H1 (cell line): Measurements from ENCODE around the gene ATP5MC3. TPM values are rescaled to one million over a fixed set of nuclear protein-coding genes. Genes with fewer than 3 reads are reported as not detected.

Source experiments
- CTCF ChIA-PET: fragments of 300-600 bp; sonication (Branson Sonifier 250); formaldehyde crosslinking; loops from one replicate; lab custom pipeline; 2021; ENCODE audit not compliant: partially characterized antibody; lab: Charles Lee
- POLR2A ChIA-PET: fragments of 300-600 bp; sonication (Branson Sonifier 250); formaldehyde crosslinking; loops from one replicate; lab custom pipeline; 2021; ENCODE audit warnings: inconsistent platforms; ENCODE audit not compliant: partially characterized antibody; lab: Charles Lee
- DNase-seq, 2 experiments: peaks; one replicate each; pipeline versions ENCODE4 v3.0.0 to v3.0.0-alpha.2; 2010 to 2022; ENCODE audit warnings: low spot score in 2 of 2, low read depth in 1 of 2, mixed read lengths in 1 of 2
- FAIRE-seq: peaks from 2 replicates; lab custom pipeline; 2011; peaks lifted over from hg19 to GRCh38; lab: Jason Lieb, UNC
- H2AFZ ChIP-seq: 2 replicates; pipeline ENCODE4 v1.8.1; 2012; ENCODE audit warnings: low read length, inconsistent platforms
- H2AK5ac ChIP-seq: 2 replicates; pipeline ENCODE4 v1.6.1; 2013; ENCODE audit warnings: low read depth, low read length
- H2BK120ac ChIP-seq: replicated peaks from 2 replicates; pipeline ENCODE3; 2013; ENCODE audit warnings: low read depth, low read length, inconsistent platforms
- H2BK12ac ChIP-seq: 2 replicates; pipeline ENCODE4 v1.6.1; 2013; ENCODE audit warnings: low read depth, low read length
- H2BK15ac ChIP-seq: 2 replicates; pipeline ENCODE4 v1.6.1; 2013; ENCODE audit warnings: low read length
- H2BK20ac ChIP-seq: 2 replicates; pipeline ENCODE4 v1.6.1; 2013; ENCODE audit warnings: low read length
- H2BK5ac ChIP-seq: 2 replicates; pipeline ENCODE4 v1.6.1; 2013; ENCODE audit warnings: low read depth, low read length
- H3K14ac ChIP-seq: 2 replicates; pipeline ENCODE4 v1.6.1; 2013; ENCODE audit warnings: inconsistent platforms; ENCODE audit not compliant: insufficient read length
- H3K18ac ChIP-seq: 2 replicates; pipeline ENCODE4 v1.6.1; 2013; ENCODE audit warnings: low read length; ENCODE audit errors: extremely low read depth
- H3K23ac ChIP-seq: 2 replicates; pipeline ENCODE4 v1.6.1; 2013; ENCODE audit warnings: inconsistent platforms; ENCODE audit not compliant: insufficient read length
- H3K23me2 ChIP-seq: 2 replicates; pipeline ENCODE4 v1.6.1; 2013; ENCODE audit warnings: low read depth, low read length
- H3K27ac ChIP-seq: 2 replicates; pipeline ENCODE4 v1.6.1; 2011; ENCODE audit warnings: low read depth, low read length, inconsistent platforms
- H3K27me3 ChIP-seq, 4 experiments: replicated peaks in 1 of 4; 1 replicate in 1 of 4; 2 replicates in 3 of 4; pipeline versions ENCODE4 v1.6.1 to v1.8.1; 2011 to 2013; ENCODE audit warnings: low read length in 3 of 4, mild to moderate bottlenecking in 3 of 4, inconsistent platforms in 2 of 4, mixed read lengths in 2 of 4, moderate library complexity in 1 of 4; ENCODE audit not compliant: control insufficient read depth in 3 of 4, insufficient read depth in 3 of 4; ENCODE audit errors: extremely low read depth in 1 of 4
- H3K36me3 ChIP-seq, 4 experiments: 2 replicates each; pipeline versions ENCODE4 v1.6.1 to v1.8.1; 2011 to 2013; ENCODE audit warnings: mild to moderate bottlenecking in 4 of 4, low read length in 3 of 4, moderate library complexity in 2 of 4, control low read depth in 1 of 4, inconsistent platforms in 1 of 4; ENCODE audit not compliant: insufficient read depth in 4 of 4, control insufficient read depth in 2 of 4
- H3K4ac ChIP-seq: replicated peaks from 2 replicates; pipeline ENCODE3; 2013; ENCODE audit warnings: low read length, low read depth, mixed read lengths, inconsistent platforms; ENCODE audit not compliant: insufficient read length
- H3K4me1 ChIP-seq, 4 experiments: replicated peaks in 1 of 4; 1 replicate in 1 of 4; 2 replicates in 3 of 4; pipeline versions ENCODE4 v1.6.1 to v1.8.1; 2011 to 2013; ENCODE audit warnings: low read length in 3 of 4, inconsistent platforms in 2 of 4, mixed read lengths in 1 of 4; ENCODE audit not compliant: insufficient read depth in 4 of 4, control insufficient read depth in 3 of 4
- H3K4me2 ChIP-seq, 2 experiments: 2 replicates each; pipeline versions ENCODE4 v1.6.1 to v1.8.1; 2011 to 2013; ENCODE audit warnings: low read depth in 2 of 2, low read length in 2 of 2, control low read depth in 1 of 2, inconsistent platforms in 1 of 2, mild to moderate bottlenecking in 1 of 2; ENCODE audit not compliant: insufficient read depth in 1 of 2
- H3K4me3 ChIP-seq, 4 experiments: fragments of 200-600, 300-600 bp in 1 of 4; sonication (generic), shearing (Covaris generic), sonication (Bioruptor Twin) in 1 of 4; 2 replicates each; pipeline versions ENCODE4 v1.5.1 to v1.8.1; 2011 to 2016; ENCODE audit warnings: low read length in 4 of 4, low read depth in 3 of 4, control low read depth in 2 of 4, inconsistent platforms in 2 of 4, mild to moderate bottlenecking in 2 of 4, mixed read lengths in 1 of 4, moderate library complexity in 1 of 4; ENCODE audit not compliant: insufficient read depth in 2 of 4; ENCODE audit errors: extremely low read depth in 1 of 4
- H3K56ac ChIP-seq: replicated peaks from 2 replicates; pipeline ENCODE3; 2013; ENCODE audit warnings: low read depth, mild to moderate bottlenecking, mixed read lengths, low read length, inconsistent platforms; ENCODE audit not compliant: insufficient read length
- H3K79me1 ChIP-seq: 2 replicates; pipeline ENCODE4 v1.6.1; 2013; ENCODE audit warnings: low read depth, low read length, control low read depth
- H3K79me2 ChIP-seq, 2 experiments: 2 replicates each; pipeline versions ENCODE4 v1.6.1 to v1.8.1; 2012 to 2013; ENCODE audit warnings: low read length in 2 of 2, mild to moderate bottlenecking in 2 of 2, inconsistent platforms in 1 of 2; ENCODE audit not compliant: insufficient read depth in 2 of 2, control insufficient read depth in 1 of 2
- H3K9ac ChIP-seq, 4 experiments: replicated peaks in 1 of 4; 1 replicate in 1 of 4; 2 replicates in 3 of 4; pipeline versions ENCODE4 v1.6.1 to v1.8.1; 2011 to 2013; ENCODE audit warnings: low read depth in 3 of 4, low read length in 3 of 4, control low read depth in 2 of 4, mild to moderate bottlenecking in 2 of 4, moderate library complexity in 2 of 4, inconsistent platforms in 1 of 4; ENCODE audit errors: extremely low read depth in 1 of 4
- H3K9me3 ChIP-seq, 2 experiments: 2 replicates each; pipeline versions ENCODE4 v1.6.1 to v1.8.1; 2012 to 2013; ENCODE audit warnings: mild to moderate bottlenecking in 2 of 2, moderate library complexity in 2 of 2, control low read depth in 1 of 2, inconsistent platforms in 1 of 2, low read depth in 1 of 2, low read length in 1 of 2, mixed read lengths in 1 of 2; ENCODE audit not compliant: insufficient read depth in 2 of 2
- H4K20me1 ChIP-seq, 2 experiments: replicated peaks in 1 of 2; 2 replicates each; pipeline versions ENCODE3 to v1.8.1; 2011 to 2013; ENCODE audit warnings: inconsistent platforms in 2 of 2, low read length in 2 of 2, mild to moderate bottlenecking in 1 of 2; ENCODE audit not compliant: insufficient read depth in 2 of 2, control insufficient read depth in 1 of 2
- H4K5ac ChIP-seq: 2 replicates; pipeline ENCODE4 v1.6.1; 2013; ENCODE audit warnings: low read length, low read depth, mixed read lengths, inconsistent platforms; ENCODE audit not compliant: insufficient read length
- H4K8ac ChIP-seq: 2 replicates; pipeline ENCODE4 v1.8.0; 2013; ENCODE audit warnings: mild to moderate bottlenecking, moderate library complexity, low read length, inconsistent platforms; ENCODE audit not compliant: insufficient read depth; ENCODE audit errors: extremely low read depth
- H4K91ac ChIP-seq: replicated peaks from 2 replicates; pipeline ENCODE3; 2013; ENCODE audit warnings: low read length, mixed read lengths, inconsistent platforms; ENCODE audit not compliant: insufficient read length
- BACH1 ChIP-seq: IDR thresholded peaks from 2 replicates; pipeline ENCODE4 v1.6.1; 2012; ENCODE audit warnings: low read length, improper control_type of control experiment
- CREB1 ChIP-seq: IDR thresholded peaks from 2 replicates; pipeline ENCODE4 v1.6.1; 2012; ENCODE audit warnings: inconsistent platforms
- CTCF ChIP-seq, 3 experiments: IDR thresholded peaks; 1 replicate in 2 of 3; 2 replicates in 1 of 3; pipeline versions ENCODE4 v1.5.1 to v1.6.1; 2011; ENCODE audit warnings: low read length in 3 of 3, mild to moderate bottlenecking in 3 of 3, inconsistent platforms in 2 of 3, low read depth in 1 of 3, moderate library complexity in 1 of 3; ENCODE audit not compliant: insufficient read depth in 1 of 3; ENCODE audit errors: control extremely low read depth in 1 of 3
- HDAC2 ChIP-seq, 2 experiments: fragments of 300-600 bp in 1 of 2; sonication (generic) in 1 of 2; IDR thresholded peaks; 2 replicates each; pipeline ENCODE4 v1.6.1; 2011 to 2012; ENCODE audit warnings: low read depth in 2 of 2, low read length in 2 of 2, mild to moderate bottlenecking in 2 of 2, moderate library complexity in 2 of 2, borderline replicate concordance in 1 of 2, inconsistent platforms in 1 of 2
- RNF2 ChIP-seq: fragments of 200-900, 300-1000 bp; sonication (generic); IDR thresholded peaks from 2 replicates; pipeline ENCODE4 v1.7.1; 2016; ENCODE audit warnings: borderline replicate concordance, low read depth, mild to moderate bottlenecking, antibody characterized with exemption, low read length; ENCODE audit not compliant: poor library complexity, severe bottlenecking; ENCODE audit errors: missing control alignments
- SP2 ChIP-seq: IDR thresholded peaks from 2 replicates; pipeline ENCODE4 v1.6.1; 2012; ENCODE audit warnings: mild to moderate bottlenecking, low read length, inconsistent platforms
- WGBS, 2 experiments: shearing (Covaris generic) in 1 of 2; methylation state at CpG; one replicate each; pipeline versions ENCODE4 v1.1.6 to v1.1.7; 2013 to 2015; ENCODE audit warnings: low lambda C conversion rate in 2 of 2, mixed read lengths in 2 of 2, inconsistent platforms in 1 of 2, low coverage in 1 of 2, missing lambda C conversion rate in 1 of 2; ENCODE audit not compliant: insufficient replicate concordance in 2 of 2, insufficient coverage in 1 of 2, insufficient read length in 1 of 2; ENCODE audit errors: extremely low coverage in 1 of 2, missing lambda C conversion rate in 1 of 2; 5-methylcytosine and 5-hydroxymethylcytosine counted together
- polyA plus RNA-seq, 7 experiments: library from polyadenylated mRNA; depleted of rRNA in 3 of 7; stranded (reverse) in 5 of 7; unstranded in 2 of 7; fragments of >200 nt in 5 of 7; fragments of 200-250 nt in 2 of 7; gene quantifications; 1 replicate in 5 of 7; 2 replicates in 1 of 7; 4 replicates in 1 of 7; pipeline versions ENCODE4 v1.2.1 to v1.2.3, GENCODE V29; 2011 to 2013; ENCODE audit warnings: missing spikeins in 2 of 7, mixed read lengths in 2 of 7
- total RNA-seq: library from RNA; stranded (reverse); fragmentation: NEBNext Ultra II Directional; extraction: Animal tissue kit (Norgen Biotek cat#: 25700); gene quantifications from 2 replicates; pipeline ENCODE4 v1.2.1, GENCODE V29; 2021

ATP5MC3 gene
- total and polyA plus RNA-seq, 2 of the 8 experiments (the other 6 are each of a cell fraction or from before 2014, with no cell fraction given), result 320 to 856 TPM

GRCh38 chr2:175143191-175143590, 38.3 kb downstream of the ATP5MC3 start:
- no peaks in the 10 kb centered on the region; the same call in 1 of the 2 replicates for H3K23me2 ChIP-seq
- H4K5ac ChIP-seq, result no peak overlapping the region
- H3K4ac ChIP-seq, result no peak overlapping the region
- no peak overlapping the region for H3K4me2 ChIP-seq
- no peak for DNase-seq
- WGBS, 2 experiments, result 90% methylated on average over 1 of the region's 1 CpG; no CpG with 5 or more reads in 1 of the 2 experiments
- H3K4me1 ChIP-seq, result no peaks in the 10 kb centered on the region
- H3K79me2 ChIP-seq, result peaks cover 0 to 86% of the 10 kb centered on the region in 2 experiments; a peak in 2 of 4 replicates
- H3K23ac ChIP-seq, result no peak overlapping the region
- no peak overlapping the region for H4K8ac ChIP-seq
- H3K9me3 ChIP-seq, result no peaks in the 10 kb centered on the region
- no peak overlapping the region for H2AK5ac ChIP-seq
- FAIRE-seq, result no peak
- H2AFZ ChIP-seq, result no peak overlapping the region
- no peak overlapping the region for H3K27ac ChIP-seq
- H2BK20ac ChIP-seq, result no peak overlapping the region
- no peak overlapping the region for H3K14ac ChIP-seq
- no peak overlapping the region for H3K4me3 ChIP-seq
- H3K56ac ChIP-seq, result no peak overlapping the region
- H4K20me1 ChIP-seq, result peaks cover 5 to 6% of the 10 kb centered on the region in 2 experiments
- no peaks in the 10 kb centered on the region for H3K27me3 ChIP-seq
- H3K36me3 ChIP-seq, result peaks cover 0 to 5% (median 0%) of the 10 kb centered on the region in 4 experiments; a peak in 3 of 8 replicates
- no peak overlapping the region for H2BK120ac ChIP-seq
- TF ChIP-seq SP2 (no peak), CTCF (IDR thresholded peaks at IDR 0.05; ENCODE audit: control extremely low read depth in 1 of 3, insufficient read depth in 1 of 3, low read depth in 1 of 3, low read length in 3 of 3) (no peak), CREB1 (no peak), BACH1 (no peak), HDAC2 (IDR thresholded peaks at IDR 0.05; ENCODE audit: borderline replicate concordance in 1 of 2, low read depth in 2 of 2, low read length in 2 of 2) (no peak), RNF2 (no peak)
- H2BK5ac ChIP-seq, result no peak overlapping the region
- no peak overlapping the region for H2BK15ac ChIP-seq
- H2BK12ac ChIP-seq, result no peak overlapping the region
- POLR2A ChIA-PET, result no interaction called here
- no peaks in the 10 kb centered on the region for H3K79me1 ChIP-seq
- no peak overlapping the region for H3K9ac ChIP-seq
- H4K91ac ChIP-seq, result no peak overlapping the region
- CTCF ChIA-PET, result no interaction called here
- no peak overlapping the region for H3K18ac ChIP-seq
